Measurements from ENCODE around the gene TP53BP2.
"Not testable (repeated sequence)": the region's sequence is repeated elsewhere in the genome, so short reads cannot be mapped to it uniquely, and the experiment has no call there.

The TP53BP2 gene

DNA sequence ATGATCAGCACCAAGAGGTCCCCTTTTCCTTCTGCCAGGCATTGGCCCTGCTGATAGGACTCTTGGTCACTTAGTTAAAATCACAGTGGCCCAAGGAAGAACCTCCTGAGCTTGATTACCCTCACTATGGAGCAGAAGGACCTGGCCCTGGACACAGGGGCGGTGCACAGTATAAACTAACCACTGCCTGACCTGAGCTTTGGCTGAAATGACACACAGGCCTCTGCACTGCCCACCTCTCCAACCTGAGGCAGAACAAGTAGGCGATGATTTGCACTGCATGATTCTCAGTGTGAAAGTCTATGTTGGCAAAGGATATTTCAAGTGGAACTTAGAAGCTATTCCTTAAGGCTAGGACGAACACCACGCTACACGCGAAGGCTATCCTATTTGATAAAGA is 84.9 kb downstream of the TP53BP2 start:
- no peak for DNase-seq

GRCh38 chr1:223759273-223759672 is 86.5 kb downstream of the TP53BP2 start:
- no peak for DNase-seq

DNA sequence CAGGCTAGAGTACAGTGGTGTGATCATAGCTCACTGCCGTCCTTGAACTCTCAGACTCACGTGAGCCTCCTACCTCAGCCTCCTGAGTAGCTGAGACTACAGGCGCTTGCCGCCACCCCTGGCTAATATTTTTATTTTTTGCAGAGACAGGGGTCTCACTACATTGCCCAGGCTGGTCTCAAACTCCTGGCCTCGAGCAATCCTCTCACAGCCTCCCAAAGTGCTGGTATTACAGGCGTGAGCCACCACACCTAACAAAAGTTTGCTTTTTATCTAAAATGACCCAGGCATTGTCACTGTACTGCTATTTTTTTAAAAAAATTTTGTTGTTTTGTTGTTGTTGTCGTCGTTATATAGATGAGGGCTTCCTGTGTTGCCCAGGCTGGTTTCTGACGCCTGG is 87.0 kb downstream of the TP53BP2 start:
- no peak for DNase-seq

- no peak for DNase-seq
These were observed 88.7 kb downstream of the TP53BP2 start for GRCh38 chr1:223756806-223757700.

GRCh38 chr1:223755992-223756775 is 89.6 kb downstream of the TP53BP2 start:
- DNase-seq = no peak

DNA sequence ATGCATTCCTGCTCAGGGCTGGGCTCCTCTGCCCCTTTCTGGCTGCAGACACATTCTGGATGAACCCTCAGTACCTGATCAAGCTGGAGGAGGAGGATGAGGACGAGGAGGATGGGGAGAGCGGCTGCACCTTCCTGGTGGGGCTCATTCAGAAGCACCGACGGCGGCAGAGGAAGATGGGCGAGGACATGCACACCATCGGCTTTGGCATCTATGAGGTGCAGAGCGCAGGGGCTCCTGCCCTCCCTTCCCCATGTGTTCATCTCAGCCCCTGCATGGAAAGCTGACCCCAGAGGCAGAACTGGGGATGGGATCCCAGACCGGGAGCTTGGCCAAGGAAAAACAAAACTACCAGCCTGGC is 90.3 kb downstream of the TP53BP2 start:
- no peak for DNase-seq

- no peak for DNase-seq
These were observed 90.9 kb downstream of the TP53BP2 start for GRCh38 chr1:223754681-223755431.

GRCh38 chr1:223752721-223753515 is 92.8 kb downstream of the TP53BP2 start:
- DNase-seq = no peak

GRCh38 chr1:223751696-223752095 is 94.1 kb downstream of the TP53BP2 start:
- no peak for DNase-seq

DNA sequence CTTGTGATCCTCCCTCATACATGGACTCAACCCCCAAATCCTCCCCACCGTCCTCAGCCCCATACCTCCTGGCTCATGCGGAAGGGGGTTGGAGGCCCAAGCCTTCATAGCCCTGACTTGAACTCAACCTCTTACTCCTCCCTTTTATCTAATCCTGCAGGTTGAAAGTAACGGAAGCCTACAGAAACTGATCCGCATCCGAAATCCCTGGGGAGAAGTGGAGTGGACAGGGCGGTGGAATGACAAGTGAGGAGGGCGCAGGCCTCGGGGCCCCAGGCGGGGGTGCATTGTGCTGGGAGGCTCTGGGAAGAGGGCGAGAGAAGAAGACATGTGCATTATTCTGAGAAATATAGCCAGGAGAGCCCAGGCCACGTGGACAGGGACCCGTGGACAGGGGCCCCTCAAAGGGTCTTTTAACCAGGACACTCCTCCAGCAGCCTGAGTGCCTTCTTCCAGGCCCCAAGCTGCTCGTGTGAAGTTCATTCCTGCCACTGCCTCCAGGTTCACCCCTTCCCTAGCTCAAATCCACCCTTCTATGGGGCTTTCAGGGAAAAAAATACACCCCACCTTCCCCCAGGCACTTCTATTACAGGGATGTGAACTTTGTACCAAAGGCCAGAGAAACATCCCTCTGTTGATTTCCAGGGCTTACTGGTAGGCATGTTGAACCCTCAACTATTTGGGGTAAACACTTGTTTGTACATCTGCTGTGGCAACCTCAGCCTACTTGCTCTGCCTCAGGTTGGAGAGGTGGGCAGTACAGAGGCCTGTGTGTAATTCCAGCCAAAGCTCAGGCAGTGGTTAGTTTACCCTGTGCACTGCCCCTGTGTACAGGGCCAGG is 94.8 kb downstream of the TP53BP2 start:
- DNase-seq = no peak

DNA sequence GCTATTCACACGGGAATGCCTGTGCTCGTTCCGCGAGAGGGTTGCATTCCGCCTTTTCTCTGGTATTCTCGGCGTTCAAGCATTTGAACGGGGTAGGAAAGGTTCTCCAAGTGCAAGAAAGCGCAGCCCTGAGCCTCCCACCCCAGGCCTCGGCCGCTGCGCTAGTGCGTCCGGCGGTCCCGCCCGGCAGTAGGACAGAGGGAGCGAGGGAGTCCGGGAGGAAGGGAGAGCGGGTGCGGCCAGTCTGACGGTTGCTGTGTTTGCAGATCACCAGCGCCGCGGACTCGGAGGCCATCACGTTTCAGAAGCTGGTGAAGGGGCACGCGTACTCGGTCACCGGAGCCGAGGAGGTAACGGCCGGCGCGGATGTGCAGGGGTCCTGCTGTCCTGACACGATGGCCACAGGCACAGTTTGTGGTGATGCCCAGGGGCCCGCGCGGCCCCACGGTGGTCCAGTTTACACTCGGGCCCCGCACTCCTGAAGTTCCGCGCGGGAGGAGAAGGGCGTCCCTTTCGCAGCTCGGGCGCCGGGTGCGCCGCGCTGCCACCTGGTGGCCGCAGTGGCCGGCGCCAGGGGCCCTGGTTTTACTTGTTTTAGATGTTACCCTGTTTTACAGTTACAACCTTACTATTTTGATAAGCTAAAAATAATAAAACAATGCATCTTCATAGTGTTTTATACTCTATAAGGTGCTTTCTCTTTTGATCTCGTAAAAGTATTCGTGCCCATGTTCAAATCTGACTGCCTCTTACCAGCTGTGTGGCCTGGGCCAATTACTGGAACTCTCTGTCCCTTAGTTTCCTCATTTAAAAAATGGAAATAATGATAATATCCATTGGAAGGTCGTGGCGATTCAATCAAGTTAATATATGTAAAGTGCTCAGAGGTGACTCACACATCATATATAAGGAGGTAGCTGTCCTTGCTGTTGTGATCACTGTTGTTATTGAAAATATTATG is 96.7 kb downstream of the TP53BP2 start:
- peak; percentile 36 to 78 (median 54) for DNase-seq

GRCh38 chr1:223748405-223748772 is 97.4 kb downstream of the TP53BP2 start:
- no peak for DNase-seq

DNA sequence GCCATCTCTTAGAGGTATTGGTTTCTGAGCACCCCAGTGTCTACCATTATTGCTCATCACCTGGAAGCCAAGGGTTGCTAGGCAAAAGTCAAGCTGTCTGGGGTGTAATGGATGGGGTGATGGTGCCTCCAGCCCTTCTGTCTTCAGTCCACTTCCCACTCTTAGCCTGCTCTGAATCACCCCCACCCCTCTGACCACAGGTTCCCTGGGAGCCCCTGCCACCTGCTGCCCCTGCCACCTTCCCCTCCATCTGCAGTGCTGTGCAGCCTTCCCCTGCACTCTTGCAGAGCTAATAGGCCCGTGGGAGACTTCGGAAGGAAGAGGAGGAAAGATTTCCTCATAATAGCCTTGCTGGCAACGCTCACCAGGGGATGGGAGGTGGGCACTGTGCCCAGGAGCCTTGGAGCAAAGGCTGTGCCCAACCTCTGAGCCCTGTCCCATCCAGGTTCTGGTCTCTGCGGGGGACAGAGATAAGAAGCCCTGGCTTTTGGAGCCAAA is 97.9 kb downstream of the TP53BP2 start:
- no peak for DNase-seq

GRCh38 chr1:223745731-223746130 is 100.0 kb downstream of the TP53BP2 start:
- DNase-seq = no peak

- DNase-seq = no peak
These were observed 102.8 kb downstream of the TP53BP2 start for GRCh38 chr1:223742856-223743517.

- no peak for DNase-seq
These were observed 103.9 kb downstream of the TP53BP2 start for GRCh38 chr1:223741861-223742260.

GRCh38 chr1:223740038-223740736 is 105.6 kb downstream of the TP53BP2 start:
- not testable (repeated sequence) for DNase-seq

- DNase-seq = no peak
These were observed 106.2 kb downstream of the TP53BP2 start for GRCh38 chr1:223739366-223740037.

All from stimulated activated naive CD4-positive, alpha-beta T cell (primary cell).